ENCODE measurements around the gene ESF1.

Gene ESF1

GRCh38 chr20:13784893-13785715, at the start of gene ESF1, which contains the start of gene NDUFAF5:
Gene ESF1, minus strand, starts transcription at chr20:13784919. Its CDS starts 1,779 bp downstream, at chr20:13783140.
Gene NDUFAF5, plus strand, starts transcription at chr20:13785028. Its CDS starts 41 bp downstream, at chr20:13785069.
- DNase-seq (ENCODE audit: low spot score): peak; percentile 92

- DNase-seq (ENCODE audit: low spot score): no peak
These were observed 46.8 kb upstream of the ESF1 start for GRCh38 chr20:13831476-13831875.

- DNase-seq (ENCODE audit: low spot score): no peak
These were observed 40.7 kb upstream of the ESF1 start for GRCh38 chr20:13825465-13825864.

- no peak for DNase-seq (ENCODE audit: low spot score)
These were observed 39.7 kb upstream of the ESF1 start for GRCh38 chr20:13824459-13824858.

- DNase-seq (ENCODE audit: low spot score): no peak
These were observed 37.7 kb upstream of the ESF1 start for GRCh38 chr20:13822459-13822858.

GRCh38 chr20:13821876-13822275, 37.2 kb upstream of the ESF1 start:
- no peak for DNase-seq (ENCODE audit: low spot score)

GRCh38 chr20:13819885-13820645, 35.3 kb upstream of the ESF1 start:
- no peak for DNase-seq (ENCODE audit: low spot score)

- DNase-seq (ENCODE audit: low spot score): no peak
These were observed 32.6 kb upstream of the ESF1 start for GRCh38 chr20:13817342-13817741.

- no peak for DNase-seq (ENCODE audit: low spot score)
These were observed 32.0 kb upstream of the ESF1 start for GRCh38 chr20:13816757-13817156.

GRCh38 chr20:13814672-13815071, 30.0 kb upstream of the ESF1 start:
- DNase-seq (ENCODE audit: low spot score): no peak

- DNase-seq (ENCODE audit: low spot score): no peak
These were observed 29.2 kb upstream of the ESF1 start for GRCh38 chr20:13813910-13814309.

- DNase-seq (ENCODE audit: low spot score): no peak
These were observed 25.7 kb upstream of the ESF1 start for GRCh38 chr20:13810446-13810845.

GRCh38 chr20:13809855-13810254, 25.1 kb upstream of the ESF1 start:
- DNase-seq (ENCODE audit: low spot score): no peak

GRCh38 chr20:13809373-13809772, 24.7 kb upstream of the ESF1 start:
- no peak for DNase-seq (ENCODE audit: low spot score)

GRCh38 chr20:13800728-13801134, 16.0 kb upstream of the ESF1 start:
- DNase-seq (ENCODE audit: low spot score): peak; percentile 83

- no peak for DNase-seq (ENCODE audit: low spot score)
These were observed 15.3 kb upstream of the ESF1 start for GRCh38 chr20:13799974-13800373.

- DNase-seq (ENCODE audit: low spot score): no peak
These were observed 14.3 kb upstream of the ESF1 start for GRCh38 chr20:13799040-13799439.

GRCh38 chr20:13794667-13795066, 9.9 kb upstream of the ESF1 start:
- DNase-seq (ENCODE audit: low spot score): no peak

- DNase-seq (ENCODE audit: low spot score): no peak
These were observed 8.3 kb upstream of the ESF1 start for GRCh38 chr20:13793001-13793400.

- no peak for DNase-seq (ENCODE audit: low spot score)
These were observed 7.1 kb upstream of the ESF1 start for GRCh38 chr20:13791540-13792459.

GRCh38 chr20:13790708-13791107, 6.0 kb upstream of the ESF1 start:
- no peak for DNase-seq (ENCODE audit: low spot score)
